Measurements from ENCODE around the gene C1orf210.

Gene C1orf210

DNA sequence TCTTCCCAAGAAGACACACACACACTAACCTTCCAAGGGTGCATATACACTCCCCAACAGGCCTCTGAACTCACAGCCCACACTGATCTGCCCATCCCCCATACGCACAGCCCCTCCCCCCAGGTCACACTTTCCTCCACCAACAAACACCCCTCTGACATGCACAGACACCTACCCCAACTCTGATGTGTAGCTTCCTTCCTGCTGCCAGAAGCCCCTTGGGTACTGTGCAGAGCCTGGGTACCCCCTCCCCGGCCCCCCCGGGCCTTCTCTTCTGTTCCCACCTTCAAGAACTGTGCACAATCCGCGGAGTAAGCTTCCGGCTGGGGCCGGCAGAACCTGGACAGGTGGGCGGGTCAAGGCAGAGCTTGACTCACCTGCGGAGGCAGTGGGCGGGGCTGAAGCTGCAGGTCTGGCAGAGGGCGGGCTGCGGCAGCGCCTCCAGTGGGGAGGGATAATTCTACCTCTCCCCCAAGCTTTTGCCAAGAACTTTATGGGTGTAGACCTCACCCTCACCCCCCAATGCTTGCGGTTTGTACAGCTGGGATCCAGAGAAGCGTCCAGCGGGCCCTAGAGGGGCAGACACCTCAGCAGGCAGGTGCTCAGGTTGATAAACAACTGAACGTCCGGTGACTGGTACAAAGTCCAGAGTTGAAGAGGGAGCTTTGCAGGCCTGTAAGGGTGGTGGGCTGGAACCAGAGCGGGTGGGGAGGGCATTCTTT is at the start of gene C1orf210:
C1orf210 (minus strand) TSS at position 313 of the 722 bp plus-strand sequence. CDS start 2,311 bp downstream, outside the sequence.
- TF ChIP-seq, protein P1, sequence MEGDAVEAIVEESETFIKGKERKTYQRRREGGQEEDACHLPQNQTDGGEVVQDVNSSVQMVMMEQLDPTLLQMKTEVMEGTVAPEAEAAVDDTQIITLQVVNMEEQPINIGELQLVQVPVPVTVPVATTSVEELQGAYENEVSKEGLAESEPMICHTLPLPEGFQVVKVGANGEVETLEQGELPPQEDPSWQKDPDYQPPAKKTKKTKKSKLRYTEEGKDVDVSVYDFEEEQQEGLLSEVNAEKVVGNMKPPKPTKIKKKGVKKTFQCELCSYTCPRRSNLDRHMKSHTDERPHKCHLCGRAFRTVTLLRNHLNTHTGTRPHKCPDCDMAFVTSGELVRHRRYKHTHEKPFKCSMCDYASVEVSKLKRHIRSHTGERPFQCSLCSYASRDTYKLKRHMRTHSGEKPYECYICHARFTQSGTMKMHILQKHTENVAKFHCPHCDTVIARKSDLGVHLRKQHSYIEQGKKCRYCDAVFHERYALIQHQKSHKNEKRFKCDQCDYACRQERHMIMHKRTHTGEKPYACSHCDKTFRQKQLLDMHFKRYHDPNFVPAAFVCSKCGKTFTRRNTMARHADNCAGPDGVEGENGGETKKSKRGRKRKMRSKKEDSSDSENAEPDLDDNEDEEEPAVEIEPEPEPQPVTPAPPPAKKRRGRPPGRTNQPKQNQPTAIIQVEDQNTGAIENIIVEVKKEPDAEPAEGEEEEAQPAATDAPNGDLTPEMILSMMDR (IDR thresholded peaks at IDR 0.05; ENCODE audit: low read depth, low read length), result no peak
- Histone ChIP-seq H3K27ac (no peak within 1 kb of the TSS), H3K27me3 (ENCODE audit: insufficient read depth, low read depth, severe bottlenecking) (no peaks in the 10 kb centered on the region), H3K9me3 (ENCODE audit: severe bottlenecking) (no peaks in the 10 kb centered on the region), H3K36me3 (no peaks in the 10 kb centered on the region), H3K4me3 (ENCODE audit: low read depth, low read length) (no peak within 1 kb of the TSS)
- DNase-seq, result no peak

DNA sequence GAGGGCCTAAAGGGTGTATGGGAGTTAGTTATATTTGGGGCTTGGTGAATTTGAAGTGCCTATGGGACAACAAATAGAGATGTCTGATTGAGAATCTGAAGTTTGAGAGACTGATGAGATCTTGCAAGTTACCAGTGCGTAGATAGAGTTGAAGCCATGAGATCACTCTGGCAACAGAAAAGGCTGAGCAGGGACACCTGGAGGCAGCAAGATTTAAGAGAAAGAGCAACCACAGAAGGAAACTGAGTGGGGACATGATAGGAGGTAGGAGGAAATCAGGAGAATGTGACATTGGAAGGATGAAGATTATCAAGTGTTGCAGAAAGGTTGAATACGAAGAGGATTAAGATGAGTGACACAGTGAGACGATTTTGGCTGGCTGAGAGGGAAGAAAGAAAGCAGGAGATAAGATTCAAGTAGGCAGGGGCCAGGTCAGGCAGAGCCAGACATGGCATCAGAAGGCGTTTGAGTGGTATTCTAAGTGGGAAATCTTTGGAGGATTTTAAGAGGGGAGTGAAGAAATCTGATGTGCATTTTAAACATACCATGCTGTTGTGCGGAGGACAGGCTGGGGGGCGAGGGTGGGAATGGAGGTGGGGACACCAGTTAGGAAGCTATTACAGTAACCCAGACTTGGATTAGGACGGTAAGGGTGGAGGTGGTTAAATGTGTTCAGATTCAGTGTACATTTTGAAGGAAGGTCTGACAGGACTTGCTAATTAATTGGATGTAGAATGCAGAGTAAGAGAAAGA is 49.2 kb upstream of the C1orf210 start:
- no peaks in the 10 kb centered on the region for H3K27me3 ChIP-seq (ENCODE audit: insufficient read depth, low read depth, severe bottlenecking)
- no peaks in the 10 kb centered on the region for H3K36me3 ChIP-seq
- DNase-seq, result no peak
- TF ChIP-seq, protein P1 (IDR thresholded peaks at IDR 0.05; ENCODE audit: low read depth, low read length), result no peak
- no peak overlapping the region for H3K4me3 ChIP-seq (ENCODE audit: low read depth, low read length)
- no peaks in the 10 kb centered on the region for H3K9me3 ChIP-seq (ENCODE audit: severe bottlenecking)
- H3K27ac ChIP-seq, result no peak overlapping the region

DNA sequence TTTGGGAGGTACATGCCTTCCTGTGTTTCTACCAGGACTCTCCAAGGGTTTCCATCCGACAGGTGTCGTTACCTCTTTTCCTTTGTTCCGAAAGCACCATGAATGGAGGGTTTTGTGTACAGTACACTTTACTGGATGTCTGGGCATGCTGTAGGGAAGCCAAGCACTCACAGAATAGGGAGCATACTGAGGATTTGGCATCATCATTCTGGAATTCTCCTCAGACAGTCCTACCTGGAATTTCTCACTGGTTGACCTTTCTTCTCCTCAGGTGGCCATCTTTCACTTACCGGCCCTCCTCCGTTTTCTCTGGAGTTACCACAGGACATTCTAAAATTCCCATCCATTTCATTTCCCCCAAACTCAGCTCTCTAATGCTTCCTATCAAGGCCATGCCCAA is 46.3 kb upstream of the C1orf210 start:
- H3K27ac ChIP-seq, result no peak overlapping the region
- H3K9me3 ChIP-seq (ENCODE audit: severe bottlenecking), result peaks cover 11% of the 10 kb centered on the region
- H3K27me3 ChIP-seq (ENCODE audit: insufficient read depth, low read depth, severe bottlenecking), result no peaks in the 10 kb centered on the region
- H3K4me3 ChIP-seq (ENCODE audit: low read depth, low read length), result no peak overlapping the region
- no peaks in the 10 kb centered on the region for H3K36me3 ChIP-seq
- DNase-seq, result no peak
- TF ChIP-seq, protein P1 (IDR thresholded peaks at IDR 0.05; ENCODE audit: low read depth, low read length), result no peak

DNA sequence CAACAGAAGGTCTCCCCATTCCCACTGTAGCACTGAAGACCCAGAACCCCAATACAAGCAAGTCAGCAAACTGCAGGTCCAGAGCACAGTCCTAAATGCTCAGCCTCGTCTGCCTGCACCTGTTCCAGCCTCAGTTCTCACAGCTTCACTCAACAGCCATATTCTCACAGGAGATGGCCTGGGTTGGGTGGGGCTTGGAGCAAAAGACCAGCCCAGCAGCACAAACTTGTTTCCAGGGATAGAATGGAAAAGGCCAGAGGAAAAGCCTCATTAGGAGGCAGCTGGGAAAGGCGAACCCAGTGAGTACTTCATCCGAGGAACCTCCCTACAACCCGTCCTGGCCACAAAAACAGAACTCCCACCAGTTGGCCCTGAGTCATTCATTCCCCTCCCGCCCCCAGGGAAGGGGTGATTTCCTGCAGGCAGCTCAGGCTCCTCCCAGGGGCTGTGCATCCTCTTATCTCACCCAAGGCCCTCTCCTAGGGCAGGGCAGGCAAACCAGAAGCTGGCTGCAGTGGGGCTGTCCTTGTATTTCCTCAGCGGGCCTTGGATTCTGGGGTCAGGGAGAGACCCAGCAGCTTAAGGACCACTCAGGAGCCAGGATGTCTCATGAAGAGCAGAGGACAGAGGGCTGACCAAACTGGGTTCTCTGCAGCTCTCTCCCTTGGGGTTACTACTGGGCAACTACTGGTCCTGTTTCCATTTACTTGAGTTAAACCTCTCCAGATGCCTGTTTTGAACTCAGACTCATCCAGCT is 44.8 kb upstream of the C1orf210 start:
- DNase-seq, result no peak
- no peak overlapping the region for H3K4me3 ChIP-seq (ENCODE audit: low read depth, low read length)
- peaks cover 14% of the 10 kb centered on the region for H3K9me3 ChIP-seq (ENCODE audit: severe bottlenecking)
- TF ChIP-seq, protein P1 (IDR thresholded peaks at IDR 0.05; ENCODE audit: low read depth, low read length), result no peak
- no peak overlapping the region for H3K27ac ChIP-seq
- H3K36me3 ChIP-seq, result no peaks in the 10 kb centered on the region
- no peaks in the 10 kb centered on the region for H3K27me3 ChIP-seq (ENCODE audit: insufficient read depth, low read depth, severe bottlenecking)

DNA sequence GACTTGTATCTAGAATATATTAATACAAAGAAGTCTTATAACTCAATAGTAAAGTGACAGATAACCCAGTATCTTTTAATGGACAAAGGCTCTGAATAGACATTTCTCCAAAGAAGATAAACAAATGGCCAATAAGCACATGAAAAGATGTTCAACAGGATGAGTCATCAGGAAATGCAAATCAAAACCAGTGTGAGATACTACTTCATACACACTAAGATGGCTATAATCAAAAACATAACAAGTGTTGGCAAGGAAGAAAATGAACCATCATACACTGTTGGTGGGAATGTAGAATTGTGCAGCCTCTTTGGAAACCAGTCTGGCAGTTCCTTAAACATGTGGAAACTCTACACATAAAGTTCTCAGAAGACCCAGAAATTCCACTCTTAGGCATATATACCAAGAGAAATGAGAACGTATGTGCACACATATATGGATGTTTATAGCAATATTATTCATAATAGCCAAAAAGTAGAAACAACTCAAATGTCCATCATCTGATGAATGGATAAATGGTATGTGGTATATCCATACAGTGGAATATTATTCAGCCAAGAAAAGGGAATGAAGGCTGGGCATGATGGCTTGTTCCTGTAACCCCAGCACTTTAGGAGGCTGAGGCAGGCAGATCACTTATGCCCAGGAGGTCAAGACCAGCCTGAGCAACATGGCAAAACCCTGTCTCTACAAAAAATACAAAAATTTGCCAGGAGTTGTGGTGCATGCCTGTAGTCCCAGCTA is 42.3 kb upstream of the C1orf210 start:
- Histone ChIP-seq H3K4me3 (ENCODE audit: low read depth, low read length) (no peak overlapping the region), H3K36me3 (no peaks in the 10 kb centered on the region), H3K27me3 (ENCODE audit: insufficient read depth, low read depth, severe bottlenecking) (no peaks in the 10 kb centered on the region), H3K9me3 (ENCODE audit: severe bottlenecking) (peaks cover 14% of the 10 kb centered on the region), H3K27ac (no peak overlapping the region)
- TF ChIP-seq, protein P1 (IDR thresholded peaks at IDR 0.05; ENCODE audit: low read depth, low read length), result no peak
- DNase-seq, result no peak

Data from WERI-Rb-1 (cell line).